A549 (cell line): Measurements from ENCODE around the gene ZNF865. TPM values are rescaled to one million over a fixed set of nuclear protein-coding genes. Genes with fewer than 3 reads are reported as not detected.

Experiments used
- CBX8 ChIP-seq: fragments of 200-600 bp; sonication (generic); IDR thresholded peaks from 2 replicates; pipeline ENCODE4 v1.6.1; 2016
- CEBPB ChIP-seq, 2 experiments: fragments of >200 bp in 1 of 2; sonication (Bioruptor Twin) in 1 of 2; formaldehyde crosslinking in 1 of 2; IDR thresholded peaks; 2 replicates each; pipeline ENCODE4 v1.6.1; 2012 to 2016
- CHD2 ChIP-seq: fragments of 150-350 bp; IDR thresholded peaks from 2 replicates; pipeline ENCODE4 v1.6.1; 2014; ENCODE audit warnings: low read length; ENCODE audit not compliant: partially characterized antibody
- CHD4 ChIP-seq: fragments of 200-600 bp; sonication (generic); IDR thresholded peaks from 2 replicates; pipeline ENCODE4 v1.6.1; 2016; ENCODE audit warnings: antibody characterized with exemption, mild to moderate bottlenecking, borderline replicate concordance
- EHF ChIP-seq: fragments of 250-450 bp; sonication (Bioruptor Pico); IDR thresholded peaks from 2 replicates; pipeline ENCODE4 v1.5.0; 2020; ENCODE audit warnings: mild to moderate bottlenecking
- EHMT2 ChIP-seq: fragments of 200-600 bp; sonication (generic); IDR thresholded peaks from 2 replicates; pipeline ENCODE4 v1.6.1; 2016; ENCODE audit warnings: antibody characterized with exemption, low read depth, mild to moderate bottlenecking, moderate library complexity
- FOSB ChIP-seq: fragments of 250-450 bp; sonication (Bioruptor Pico); IDR thresholded peaks from 2 replicates; pipeline ENCODE4 v1.5.0; 2020; ENCODE audit warnings: mild to moderate bottlenecking, moderate library complexity
- FOXS1 ChIP-seq: fragments of 250-450 bp; sonication (Bioruptor Pico); IDR thresholded peaks from 2 replicates; pipeline ENCODE4 v1.5.0; 2020; ENCODE audit warnings: mild to moderate bottlenecking, moderate library complexity
- GATA3 ChIP-seq: IDR thresholded peaks from 2 replicates; pipeline ENCODE4 v1.6.1; 2012; ENCODE audit warnings: borderline replicate concordance
- HDAC2 ChIP-seq: fragments of 200-600 bp; sonication (generic); IDR thresholded peaks from 2 replicates; pipeline ENCODE4 v1.6.1; 2016
- HEYL ChIP-seq: fragments of 250-450 bp; sonication (Bioruptor Pico); IDR thresholded peaks from 2 replicates; pipeline ENCODE4 v1.8.0; 2021; ENCODE audit warnings: mild to moderate bottlenecking, moderate library complexity
- HOXB13 ChIP-seq: fragments of 250-450 bp; sonication (Bioruptor Pico); IDR thresholded peaks from 2 replicates; pipeline ENCODE4 v1.5.0; 2020; ENCODE audit warnings: low read depth, mild to moderate bottlenecking, moderate library complexity
- JUN ChIP-seq, 2 experiments: fragments of >200 bp; sonication (Bioruptor Twin); formaldehyde crosslinking; IDR thresholded peaks; 2 replicates in 1 of 2; 3 replicates in 1 of 2; pipeline ENCODE4 v1.6.1; 2016 to 2017
- JUNB ChIP-seq: fragments of >200 bp; sonication (Bioruptor Twin); formaldehyde crosslinking; IDR thresholded peaks from 2 replicates; pipeline ENCODE4 v1.6.1; 2016
- KDM1A ChIP-seq: fragments of 200-600 bp; sonication (generic); IDR thresholded peaks from 2 replicates; pipeline ENCODE4 v1.6.1; 2016; ENCODE audit warnings: low read depth, mild to moderate bottlenecking
- MAFK ChIP-seq: fragments of 450-650 bp; IDR thresholded peaks from 2 replicates; pipeline ENCODE4 v1.6.1; 2014; ENCODE audit not compliant: partially characterized antibody
- MAX ChIP-seq: IDR thresholded peaks from 2 replicates; pipeline ENCODE4 v1.6.1; 2012
- MAZ ChIP-seq: fragments of 150-350 bp; IDR thresholded peaks from 2 replicates; pipeline ENCODE4 v1.6.1; 2014; ENCODE audit warnings: antibody characterized with exemption, low read depth, low read length, borderline replicate concordance
- NFE2L2 ChIP-seq: fragments of 150-350 bp; conservative IDR thresholded peaks from 2 replicates; pipeline ENCODE4 v1.6.1; 2014; ENCODE audit warnings: low read length
- NPAS2 ChIP-seq: fragments of 250-450 bp; sonication (Bioruptor Pico); IDR thresholded peaks from 2 replicates; pipeline ENCODE4 v1.8.0; 2022; ENCODE audit warnings: mild to moderate bottlenecking, moderate library complexity, borderline replicate concordance
- NR3C1 ChIP-seq: fragments of >200 bp; sonication (Bioruptor Twin); formaldehyde crosslinking; IDR thresholded peaks from 3 replicates; pipeline ENCODE4 v1.6.1; 2017
- PHF8 ChIP-seq: fragments of 200-600 bp; sonication (generic); IDR thresholded peaks from 2 replicates; pipeline ENCODE4 v1.6.1; 2016; ENCODE audit warnings: low read depth, mild to moderate bottlenecking, antibody characterized with exemption, moderate library complexity, borderline replicate concordance
- POLR2A ChIP-seq: IDR thresholded peaks from 2 replicates; pipeline ENCODE4 v1.6.1; 2012; ENCODE audit warnings: mild to moderate bottlenecking, low read length
- RAD21 ChIP-seq, 2 experiments: fragments of >200 bp in 1 of 2; sonication (Bioruptor Twin) in 1 of 2; formaldehyde crosslinking in 1 of 2; IDR thresholded peaks in 1 of 2; conservative IDR thresholded peaks in 1 of 2; 2 replicates in 1 of 2; 3 replicates in 1 of 2; pipeline ENCODE4 v1.6.1; 2012 to 2018; ENCODE audit warnings: inconsistent platforms in 1 of 2
- RARB ChIP-seq: fragments of 250-450 bp; sonication (Bioruptor Pico); IDR thresholded peaks from 2 replicates; pipeline ENCODE4 v1.8.0; 2021; ENCODE audit warnings: mild to moderate bottlenecking, moderate library complexity
- RCOR1 ChIP-seq: fragments of 150-350 bp; IDR thresholded peaks from 2 replicates; pipeline ENCODE4 v1.6.1; 2014; ENCODE audit warnings: antibody characterized with exemption, low read length, low read depth
- RFX5 ChIP-seq: fragments of 450-650 bp; IDR thresholded peaks from 2 replicates; pipeline ENCODE4 v1.7.1; 2014; ENCODE audit warnings: antibody characterized with exemption, mild to moderate bottlenecking, moderate library complexity
- RNF2 ChIP-seq: fragments of 200-600 bp; sonication (generic); IDR thresholded peaks from 2 replicates; pipeline ENCODE4 v1.6.1; 2016; ENCODE audit warnings: low read depth, mild to moderate bottlenecking, antibody characterized with exemption, moderate library complexity, borderline replicate concordance
- SMC3 ChIP-seq: fragments of >200 bp; sonication (Bioruptor Twin); formaldehyde crosslinking; IDR thresholded peaks from 3 replicates; pipeline ENCODE4 v1.6.1; 2018; ENCODE audit warnings: inconsistent platforms
- SREBF2 ChIP-seq: fragments of 450-650 bp; IDR thresholded peaks from 2 replicates; pipeline ENCODE4 v1.6.1; 2014; ENCODE audit warnings: mild to moderate bottlenecking, moderate library complexity
- TFCP2L1 ChIP-seq: fragments of 250-450 bp; sonication (Bioruptor Pico); IDR thresholded peaks from 2 replicates; pipeline ENCODE4 v1.5.0; 2021; ENCODE audit warnings: mild to moderate bottlenecking
- TP53 ChIP-seq: fragments of 250-450 bp; sonication (Bioruptor Pico); IDR thresholded peaks from 2 replicates; pipeline ENCODE4 v1.5.0; 2021; ENCODE audit warnings: mild to moderate bottlenecking, moderate library complexity
- ZFP36 ChIP-seq: fragments of 450-650 bp; IDR thresholded peaks from 2 replicates; pipeline ENCODE4 v1.6.1; 2014; ENCODE audit warnings: borderline replicate concordance; ENCODE audit not compliant: partially characterized antibody
- ZNF302 ChIP-seq: fragments of 250-450 bp; sonication (Bioruptor Pico); IDR thresholded peaks from 2 replicates; pipeline ENCODE4 v1.9.0; 2021; ENCODE audit warnings: inconsistent platforms, mild to moderate bottlenecking, moderate library complexity
- ZSCAN20 ChIP-seq: fragments of 250-450 bp; sonication (Bioruptor Pico); IDR thresholded peaks from 2 replicates; pipeline ENCODE4 v1.8.0; 2022; ENCODE audit warnings: mild to moderate bottlenecking, moderate library complexity
- polyA plus RNA-seq, 4 experiments: library from polyadenylated mRNA; depleted of rRNA in 3 of 4; stranded (reverse); fragments of >200 nt; fragmentation: RNase III in 1 of 4; extraction: RNeasy Plus Mini Kit Qiagen cat#74134 plus additional on column Dnase treatment in 1 of 4; gene quantifications; 2 replicates in 3 of 4; 3 replicates in 1 of 4; pipeline ENCODE4 v1.2.3, GENCODE V29; 2011 to 2017
- TF ChIP-seq, protein P1 (sequence below): fragments of 200-600 bp; sonication (generic); IDR thresholded peaks from 2 replicates; pipeline ENCODE4 v1.6.1; 2016; ENCODE audit warnings: antibody characterized with exemption, mild to moderate bottlenecking, moderate library complexity
- TF ChIP-seq, protein P2 (sequence below): fragments of 250-450 bp; sonication (Bioruptor Pico); IDR thresholded peaks from 2 replicates; pipeline ENCODE4 v1.5.0; 2020; ENCODE audit warnings: low read depth, mild to moderate bottlenecking, moderate library complexity
- TF ChIP-seq, protein P3 (sequence below): fragments of 450-650 bp; IDR thresholded peaks from 2 replicates; pipeline ENCODE4 v1.6.1; 2014; ENCODE audit warnings: antibody characterized with exemption
- TF ChIP-seq, protein P4 (sequence below): IDR thresholded peaks from 2 replicates; pipeline ENCODE4 v1.6.1; 2012

The ZNF865 gene
- polyA plus RNA-seq, 2 of the 4 experiments (the other 2 are of a cell fraction): 2.1 to 7.9 TPM

DNA sequence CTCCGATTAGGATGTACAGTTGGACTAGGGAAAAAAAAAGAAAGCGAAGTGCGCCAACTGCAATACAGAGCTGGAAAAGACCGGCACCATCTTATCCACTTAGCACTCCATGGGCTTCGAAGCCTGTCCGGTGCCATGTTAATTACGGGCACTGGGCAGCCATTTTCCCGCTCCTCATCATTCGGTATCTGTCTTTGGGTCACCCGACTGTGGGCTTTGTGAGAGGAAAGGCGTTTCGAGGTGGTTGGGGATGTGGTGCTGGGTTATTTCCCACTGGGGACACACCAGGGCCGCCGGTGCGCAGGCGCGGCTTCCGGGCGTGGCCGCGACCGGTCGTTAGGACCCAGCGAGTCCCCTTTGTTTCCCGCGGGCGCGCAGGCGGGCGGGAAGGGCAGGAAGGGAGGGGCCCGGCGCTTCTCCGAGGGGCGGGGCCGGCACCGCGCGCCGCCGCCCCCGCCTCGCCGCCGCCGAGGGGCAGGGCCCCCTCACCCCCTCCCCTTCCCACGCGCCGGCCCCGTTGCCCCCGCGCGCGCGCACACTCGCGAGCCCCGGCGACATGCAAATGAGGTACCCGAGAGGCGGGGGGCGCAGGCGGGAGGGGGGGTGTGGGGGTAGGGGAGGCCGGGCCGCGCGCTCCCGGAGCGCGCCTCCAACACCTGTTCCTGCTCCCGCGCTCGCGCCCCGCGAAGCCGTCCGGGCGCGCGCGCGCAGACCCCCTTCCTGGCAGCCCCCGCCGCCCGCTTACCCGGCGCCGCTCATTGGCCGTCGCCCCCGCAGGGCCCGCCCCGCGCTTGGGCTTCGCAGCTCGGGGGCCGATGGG lies 5.4 kb upstream of the ZNF865 start, which contains the start of gene ZNF524 (continued):
- TF ChIP-seq NR3C1 (no peak), NPAS2 (CRISPR knock-in tag) (no peak), KDM1A (no peak), FOXS1 (CRISPR knock-in tag) (no peak), RFX5 (peak; percentile 69; the same call in 1 of the 2 replicates), MAFK (no peak), HOXB13 (peak; percentile 77; the same call in 1 of the 2 replicates), RCOR1 (no peak), GATA3 (peak; percentile 26; the same call in 1 of the 2 replicates), EHF (CRISPR knock-in tag) (0 out of 2 replicates have a peak, but pooled peaks have one; percentile 9), RNF2 (no peak), ZSCAN20 (CRISPR knock-in tag) (no peak), ZFP36 (no peak), JUNB (no peak), CEBPB (IDR thresholded peaks at IDR 0.05) (no peak), TP53 (CRISPR knock-in tag) (peak; percentile 83; the same call in 1 of the 2 replicates), JUN (IDR thresholded peaks at IDR 0.05) (peak in 1 of 2 experiments; percentile 65; a peak in 4 of 5 replicates), HEYL (CRISPR knock-in tag) (no peak), CHD4 (no peak), SREBF2 (no peak), NFE2L2 (no peak), POLR2A (peak; percentile 33), RARB (peak; percentile 78; the same call in 1 of the 2 replicates), MAZ (0 out of 2 replicates have a peak, but pooled peaks have one; percentile 34), ZNF302 (CRISPR knock-in tag) (no peak), SMC3 (no peak), RAD21 (conservative IDR thresholded peaks at IDR 0.05 in 1 of 2, IDR thresholded peaks at IDR 0.05 in 1 of 2) (no peak; a peak in 1 of 5 replicates), PHF8 (no peak; the same call in 1 of the 2 replicates), CHD2 (no peak), EHMT2 (no peak), FOSB (CRISPR knock-in tag) (no peak), HDAC2 (no peak), TFCP2L1 (CRISPR knock-in tag) (no peak), MAX (peak; percentile 72), CBX8 (no peak)
- TF ChIP-seq, protein P1, sequence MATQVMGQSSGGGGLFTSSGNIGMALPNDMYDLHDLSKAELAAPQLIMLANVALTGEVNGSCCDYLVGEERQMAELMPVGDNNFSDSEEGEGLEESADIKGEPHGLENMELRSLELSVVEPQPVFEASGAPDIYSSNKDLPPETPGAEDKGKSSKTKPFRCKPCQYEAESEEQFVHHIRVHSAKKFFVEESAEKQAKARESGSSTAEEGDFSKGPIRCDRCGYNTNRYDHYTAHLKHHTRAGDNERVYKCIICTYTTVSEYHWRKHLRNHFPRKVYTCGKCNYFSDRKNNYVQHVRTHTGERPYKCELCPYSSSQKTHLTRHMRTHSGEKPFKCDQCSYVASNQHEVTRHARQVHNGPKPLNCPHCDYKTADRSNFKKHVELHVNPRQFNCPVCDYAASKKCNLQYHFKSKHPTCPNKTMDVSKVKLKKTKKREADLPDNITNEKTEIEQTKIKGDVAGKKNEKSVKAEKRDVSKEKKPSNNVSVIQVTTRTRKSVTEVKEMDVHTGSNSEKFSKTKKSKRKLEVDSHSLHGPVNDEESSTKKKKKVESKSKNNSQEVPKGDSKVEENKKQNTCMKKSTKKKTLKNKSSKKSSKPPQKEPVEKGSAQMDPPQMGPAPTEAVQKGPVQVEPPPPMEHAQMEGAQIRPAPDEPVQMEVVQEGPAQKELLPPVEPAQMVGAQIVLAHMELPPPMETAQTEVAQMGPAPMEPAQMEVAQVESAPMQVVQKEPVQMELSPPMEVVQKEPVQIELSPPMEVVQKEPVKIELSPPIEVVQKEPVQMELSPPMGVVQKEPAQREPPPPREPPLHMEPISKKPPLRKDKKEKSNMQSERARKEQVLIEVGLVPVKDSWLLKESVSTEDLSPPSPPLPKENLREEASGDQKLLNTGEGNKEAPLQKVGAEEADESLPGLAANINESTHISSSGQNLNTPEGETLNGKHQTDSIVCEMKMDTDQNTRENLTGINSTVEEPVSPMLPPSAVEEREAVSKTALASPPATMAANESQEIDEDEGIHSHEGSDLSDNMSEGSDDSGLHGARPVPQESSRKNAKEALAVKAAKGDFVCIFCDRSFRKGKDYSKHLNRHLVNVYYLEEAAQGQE: peak; percentile 45; the same call in 1 of the 2 replicates
- TF ChIP-seq, protein P2, sequence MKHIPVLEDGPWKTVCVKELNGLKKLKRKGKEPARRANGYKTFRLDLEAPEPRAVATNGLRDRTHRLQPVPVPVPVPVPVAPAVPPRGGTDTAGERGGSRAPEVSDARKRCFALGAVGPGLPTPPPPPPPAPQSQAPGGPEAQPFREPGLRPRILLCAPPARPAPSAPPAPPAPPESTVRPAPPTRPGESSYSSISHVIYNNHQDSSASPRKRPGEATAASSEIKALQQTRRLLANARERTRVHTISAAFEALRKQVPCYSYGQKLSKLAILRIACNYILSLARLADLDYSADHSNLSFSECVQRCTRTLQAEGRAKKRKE: no peak
- TF ChIP-seq, protein P3, sequence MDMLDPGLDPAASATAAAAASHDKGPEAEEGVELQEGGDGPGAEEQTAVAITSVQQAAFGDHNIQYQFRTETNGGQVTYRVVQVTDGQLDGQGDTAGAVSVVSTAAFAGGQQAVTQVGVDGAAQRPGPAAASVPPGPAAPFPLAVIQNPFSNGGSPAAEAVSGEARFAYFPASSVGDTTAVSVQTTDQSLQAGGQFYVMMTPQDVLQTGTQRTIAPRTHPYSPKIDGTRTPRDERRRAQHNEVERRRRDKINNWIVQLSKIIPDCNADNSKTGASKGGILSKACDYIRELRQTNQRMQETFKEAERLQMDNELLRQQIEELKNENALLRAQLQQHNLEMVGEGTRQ: no peak
- TF ChIP-seq, protein P4, sequence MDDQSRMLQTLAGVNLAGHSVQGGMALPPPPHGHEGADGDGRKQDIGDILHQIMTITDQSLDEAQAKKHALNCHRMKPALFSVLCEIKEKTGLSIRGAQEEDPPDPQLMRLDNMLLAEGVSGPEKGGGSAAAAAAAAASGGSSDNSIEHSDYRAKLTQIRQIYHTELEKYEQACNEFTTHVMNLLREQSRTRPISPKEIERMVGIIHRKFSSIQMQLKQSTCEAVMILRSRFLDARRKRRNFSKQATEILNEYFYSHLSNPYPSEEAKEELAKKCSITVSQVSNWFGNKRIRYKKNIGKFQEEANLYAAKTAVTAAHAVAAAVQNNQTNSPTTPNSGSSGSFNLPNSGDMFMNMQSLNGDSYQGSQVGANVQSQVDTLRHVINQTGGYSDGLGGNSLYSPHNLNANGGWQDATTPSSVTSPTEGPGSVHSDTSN: no peak; the same call in 1 of the 2 replicates
